ENCODE measurements around the gene RASSF4.

- TF ChIP-seq ZNF677 (tag by site-specific recombination; IDR thresholded peaks at IDR 0.05): no peak
- TF ChIP-seq ZBTB26 (tag by site-specific recombination; optimal IDR thresholded peaks at IDR 0.05): no peak
- TF ChIP-seq ZNF37A (tag by site-specific recombination; IDR thresholded peaks at IDR 0.05): no peak
- peak; percentile 75 for TF ChIP-seq CTCF (tag by site-specific recombination; IDR thresholded peaks at IDR 0.05)
- no peak for TF ChIP-seq ZNF830 (tag by site-specific recombination; IDR thresholded peaks at IDR 0.05; ENCODE audit: low read depth)
- TF ChIP-seq ZNF274 (IDR thresholded peaks at IDR 0.05; ENCODE audit: low read length): no peak
- no peak for TF ChIP-seq ZNF274 (tag by site-specific recombination; IDR thresholded peaks at IDR 0.05; ENCODE audit: borderline replicate concordance)
- TF ChIP-seq PRDM10 (tag by site-specific recombination; IDR thresholded peaks at IDR 0.05): no peak
- TF ChIP-seq ZFP3 (tag by site-specific recombination; IDR thresholded peaks at IDR 0.05; ENCODE audit: low read depth): no peak
- TF ChIP-seq SP2 (tag by site-specific recombination; IDR thresholded peaks at IDR 0.05): no peak
- TF ChIP-seq KLF16 (tag by site-specific recombination; IDR thresholded peaks at IDR 0.05): no peak
- TF ChIP-seq ZNF664 (tag by site-specific recombination; IDR thresholded peaks at IDR 0.05): no peak
- TF ChIP-seq ZNF19 (tag by site-specific recombination; IDR thresholded peaks at IDR 0.05; ENCODE audit: low read depth): no peak
- no peak for TF ChIP-seq ZBTB11 (tag by site-specific recombination; conservative IDR thresholded peaks at IDR 0.05; ENCODE audit: low read depth)
Observed at GRCh38 chr10:44925224-44925623, 34.4 kb upstream of the RASSF4 start.
